SK-N-DZ (cell line): Measurements from ENCODE around the gene NUP42.
A peak's percentile ranks its signal among the peaks of the same experiment; 100 is the strongest.
"Not testable (repeated sequence)": the region's sequence is repeated elsewhere in the genome, so short reads cannot be mapped to it uniquely, and the experiment has no call there.

Source experiments
- DNase-seq: peaks from one replicate; pipeline ENCODE4 v3.0.0-alpha.2; 2015; ENCODE audit warnings: low spot score

The NUP42 gene

DNA sequence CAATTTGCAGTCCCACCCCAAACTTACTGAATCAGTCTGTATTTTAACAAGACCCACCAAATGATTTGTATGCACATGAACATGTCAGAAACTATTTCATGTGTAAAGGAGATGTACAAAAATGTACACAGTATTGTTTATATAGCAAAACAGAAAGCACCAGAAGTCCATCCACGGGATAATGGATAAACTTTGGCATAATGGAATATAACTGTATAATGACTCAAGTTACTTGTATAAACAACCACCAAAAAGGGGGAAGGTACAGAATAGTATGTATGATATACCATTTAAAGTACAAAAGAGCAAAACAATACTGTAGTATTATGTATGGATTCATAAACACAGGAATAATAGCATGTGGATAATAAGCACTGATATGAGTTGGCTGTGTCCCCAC lies 22.4 kb downstream of the NUP42 start:
- DNase-seq = no peak

DNA sequence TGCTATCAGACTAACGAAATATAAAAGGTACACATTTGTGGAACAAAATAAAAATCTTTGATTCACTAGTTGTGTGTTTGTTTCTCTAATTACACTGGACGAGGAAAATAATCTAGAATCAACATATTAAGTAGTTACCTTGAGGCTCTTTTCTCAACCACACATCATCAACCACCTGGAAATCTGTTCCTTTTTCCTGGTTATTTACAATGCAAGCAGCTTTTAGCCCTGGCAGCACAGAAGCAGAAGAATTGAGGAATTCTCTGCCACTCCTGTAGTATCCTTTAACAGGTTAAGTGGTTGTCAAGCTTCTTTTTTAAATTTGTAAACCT lies 23.7 kb downstream of the NUP42 start:
- no peak for DNase-seq

DNA sequence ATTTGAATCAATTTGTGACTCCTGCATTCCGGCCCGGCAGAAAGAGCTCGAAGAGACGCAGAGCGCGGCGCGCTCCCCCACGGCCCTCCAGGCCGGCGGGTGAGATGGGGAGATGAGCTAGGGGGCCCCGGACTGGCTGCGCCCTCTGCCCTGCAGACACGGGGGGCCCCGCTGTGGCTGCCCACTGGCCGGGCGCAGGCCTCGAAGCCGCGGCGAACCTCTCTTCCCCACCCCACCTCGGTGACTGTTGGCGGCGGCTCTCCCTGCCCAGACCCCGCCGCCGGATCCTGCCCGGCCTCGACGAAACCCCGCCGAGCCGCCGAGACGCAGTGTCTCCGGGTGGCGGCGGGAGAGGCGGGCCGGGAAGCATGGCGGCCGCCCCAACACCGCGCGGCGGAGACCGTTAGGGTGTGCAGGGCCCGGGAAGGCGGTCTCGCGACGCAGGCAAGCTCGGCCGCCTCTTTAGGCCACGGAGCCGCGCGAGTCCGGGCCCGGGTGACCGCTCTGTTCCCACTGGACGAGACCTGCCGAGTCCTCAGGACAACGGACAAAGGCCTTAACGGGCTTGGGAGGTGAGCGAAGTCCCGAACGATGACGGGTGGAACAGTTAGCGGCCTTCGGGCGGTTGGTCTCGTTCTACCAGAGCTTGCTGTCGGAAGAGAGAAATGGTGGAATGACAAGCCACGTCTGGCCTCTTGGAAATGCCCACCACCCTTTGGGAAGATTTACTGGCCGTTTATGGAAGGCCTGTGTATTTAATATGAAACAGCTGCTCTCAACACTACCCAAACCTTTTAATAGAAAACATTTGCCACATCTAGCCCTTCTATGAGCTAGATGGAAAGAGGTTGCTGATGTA lies 24.3 kb downstream of the NUP42 start:
- DNase-seq = no peak

DNA sequence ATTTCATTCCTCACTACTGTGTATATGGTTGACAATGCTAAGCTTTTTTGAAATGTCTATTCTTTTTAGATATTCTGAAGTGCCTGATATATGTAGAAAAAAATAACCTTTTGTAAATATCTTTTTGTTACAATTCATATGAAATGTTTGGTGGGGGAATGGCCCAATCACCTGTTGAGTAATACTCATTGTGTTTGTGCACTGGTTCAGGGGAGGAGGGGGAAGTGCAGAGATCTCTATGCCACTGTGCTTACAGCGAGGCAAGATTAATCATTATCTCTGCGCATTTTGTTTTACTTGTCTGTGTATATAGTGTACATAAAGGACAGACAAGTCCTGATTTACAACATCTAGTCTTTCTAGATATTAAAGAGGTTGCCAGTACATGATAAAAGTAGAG lies 25.2 kb downstream of the NUP42 start:
- no peak for DNase-seq

DNA sequence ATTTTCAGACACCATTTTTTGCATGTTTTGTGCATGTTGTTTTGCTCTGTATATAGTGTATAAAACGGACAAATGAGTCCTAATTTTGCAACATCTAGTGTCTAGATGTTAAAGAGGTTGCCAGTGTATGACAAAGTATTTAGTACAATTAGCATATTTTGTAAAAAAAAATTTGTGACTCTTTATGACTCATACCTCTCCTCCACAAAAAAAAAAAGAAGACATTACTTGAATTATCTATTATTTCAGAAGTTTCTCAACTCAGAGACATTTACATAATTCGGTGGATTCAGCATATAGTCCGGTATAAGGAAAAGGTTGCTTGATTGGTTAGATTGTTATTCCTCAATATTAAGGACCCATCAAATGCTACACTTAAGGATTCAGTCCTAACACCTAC lies 26.0 kb downstream of the NUP42 start:
- no peak for DNase-seq

DNA sequence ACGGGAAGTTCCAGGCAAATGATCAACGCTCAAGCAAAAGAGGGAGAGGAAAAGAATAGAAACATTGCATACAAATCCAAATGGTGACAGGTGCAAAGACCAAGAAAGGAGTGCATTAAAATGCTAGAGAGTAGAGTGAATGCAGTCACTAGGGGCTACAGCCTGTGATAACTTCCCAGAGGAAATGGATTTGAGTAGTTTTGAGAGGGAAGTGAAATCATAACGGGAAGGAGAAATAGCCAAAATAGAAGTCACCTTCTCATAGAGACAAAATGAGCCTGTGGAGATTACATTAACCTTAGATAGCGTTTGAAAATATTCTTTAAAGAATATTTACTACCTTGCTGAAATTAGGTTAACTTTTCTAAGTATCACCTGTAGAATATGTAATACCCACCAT lies 26.5 kb downstream of the NUP42 start:
- no peak for DNase-seq

DNA sequence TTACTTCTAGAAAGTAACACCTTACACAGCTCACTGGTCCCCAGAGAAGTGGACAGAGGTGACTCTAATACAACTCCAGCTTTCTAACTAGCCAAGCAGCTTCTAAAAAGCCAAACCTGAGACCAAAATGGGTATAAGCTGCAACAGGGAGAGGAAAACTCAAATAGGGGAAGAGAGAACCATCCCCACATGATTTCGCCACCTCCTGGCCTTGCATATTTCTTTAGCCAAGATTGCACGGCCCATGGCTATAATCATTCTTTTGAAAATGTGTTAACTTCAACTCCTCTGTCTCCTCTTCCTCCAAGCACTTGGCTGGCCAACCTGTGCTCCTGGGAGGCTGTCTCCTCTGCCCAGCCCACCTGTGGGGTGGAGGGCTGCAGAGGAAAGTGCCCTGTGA lies 28.7 kb downstream of the NUP42 start:
- DNase-seq = no peak

DNA sequence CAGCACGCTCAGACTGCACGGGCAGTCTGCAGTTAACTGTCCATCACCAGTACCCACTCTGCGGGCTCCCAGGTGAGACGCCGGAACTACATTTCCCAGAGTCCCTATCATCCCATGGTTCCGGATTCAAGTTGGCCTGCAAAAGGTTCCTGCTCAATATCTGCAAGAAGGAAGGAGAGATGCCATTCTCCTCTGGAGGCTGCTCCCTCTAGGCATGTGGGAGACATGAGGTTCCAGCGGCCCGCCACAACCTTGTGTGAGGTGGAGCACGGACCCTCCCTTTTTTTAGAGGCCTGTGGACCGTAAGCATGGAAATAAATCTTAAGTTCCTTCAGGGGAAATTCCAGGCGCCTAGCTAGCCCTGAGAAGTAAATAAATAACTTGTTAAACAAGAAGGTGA lies 29.7 kb downstream of the NUP42 start:
- DNase-seq = no peak

DNA sequence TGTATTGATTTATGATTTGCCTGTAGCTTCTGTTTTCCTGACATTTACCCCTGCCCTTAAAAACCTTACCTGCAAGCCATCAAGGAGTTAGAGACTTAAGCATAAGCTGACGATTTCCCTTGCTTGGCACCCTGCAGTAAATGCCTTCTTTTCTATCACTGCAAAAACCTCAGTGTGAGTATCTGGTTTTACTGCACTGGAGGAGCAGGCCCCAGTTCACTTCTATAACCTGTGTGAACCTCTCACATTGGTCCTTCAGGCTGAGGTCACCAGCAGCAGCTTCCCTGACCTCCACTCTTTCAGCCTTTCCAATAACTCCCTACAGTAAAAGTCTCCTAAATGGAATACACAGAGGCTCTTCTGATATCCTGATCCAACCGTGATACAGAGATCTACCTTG lies 30.5 kb downstream of the NUP42 start:
- DNase-seq = no peak

DNA sequence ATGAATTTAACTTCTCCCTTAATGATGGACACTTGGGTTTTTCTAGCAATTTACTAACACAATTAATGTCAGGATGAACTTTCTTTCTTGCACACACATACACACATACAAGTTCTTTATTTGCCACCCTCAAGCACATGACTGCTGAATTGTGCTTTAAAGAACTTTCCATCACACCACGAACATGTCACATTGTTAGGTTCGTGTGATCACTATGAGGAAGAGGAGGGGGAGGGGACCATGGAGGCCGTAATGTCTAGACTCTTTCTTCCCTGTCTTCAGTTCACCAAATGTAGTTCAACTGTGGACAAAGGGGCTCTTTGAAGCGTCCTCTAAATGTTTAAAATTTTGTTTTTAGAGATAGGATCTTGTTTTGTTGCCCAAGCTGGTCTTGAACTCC lies 31.0 kb downstream of the NUP42 start:
- DNase-seq = no peak

DNA sequence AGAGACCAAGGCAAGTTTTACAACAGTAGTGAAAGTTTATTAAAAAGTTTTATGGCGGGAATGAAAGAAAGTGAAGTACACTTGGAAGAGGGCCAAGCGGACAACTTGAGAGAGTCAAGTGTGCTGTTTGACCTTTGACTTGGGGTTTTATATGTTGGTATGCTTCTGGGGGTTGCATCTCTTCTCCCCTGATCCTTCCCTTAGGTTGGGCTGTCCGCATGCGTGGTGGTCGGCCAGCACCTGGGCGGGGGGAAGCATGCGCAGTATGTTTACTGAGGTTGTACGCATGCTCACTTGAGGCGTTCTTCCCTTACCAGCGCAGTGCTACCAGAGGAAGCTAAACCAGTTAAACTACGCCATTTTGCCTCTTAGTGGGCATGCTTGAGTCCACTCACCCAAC lies 31.9 kb downstream of the NUP42 start:
- no peak for DNase-seq

DNA sequence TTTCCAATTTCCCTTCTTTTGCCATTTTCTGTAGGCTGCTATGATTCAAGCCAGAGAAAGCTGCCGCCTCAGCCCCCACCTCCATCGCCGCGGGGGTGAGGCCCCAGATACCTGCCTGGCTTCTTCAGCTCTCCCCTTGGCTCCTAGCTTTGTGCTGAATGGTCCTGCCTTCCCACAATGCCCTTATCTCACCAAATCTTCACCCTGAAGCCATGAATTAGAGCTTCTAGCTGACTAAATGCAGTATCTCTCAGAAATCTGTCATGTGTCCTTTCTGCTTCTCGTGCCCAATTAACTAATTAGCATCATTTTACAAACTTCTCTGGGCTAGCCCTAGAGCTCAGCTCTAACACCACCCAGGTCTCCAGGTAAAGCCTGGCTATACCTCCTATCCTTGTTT lies 32.6 kb downstream of the NUP42 start:
- DNase-seq = peak; percentile 64

DNA sequence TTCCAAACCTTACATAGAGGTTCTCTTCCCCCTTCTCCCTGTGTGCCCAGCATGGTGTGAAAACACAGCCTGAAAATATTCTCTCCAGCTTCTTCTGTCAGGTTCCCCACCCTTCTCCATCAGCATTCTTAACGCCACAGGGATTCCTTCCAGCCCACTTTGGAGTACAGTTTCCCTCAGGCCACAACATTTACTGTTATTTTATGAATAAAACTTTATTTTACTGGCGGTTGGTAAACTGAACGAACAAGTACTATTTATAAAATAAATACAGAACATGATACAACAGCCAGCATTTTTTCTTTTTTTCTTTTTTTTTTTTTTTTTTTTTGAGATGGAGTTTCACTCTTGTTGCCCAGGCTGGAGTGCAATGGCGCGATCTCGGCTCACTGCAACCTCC lies 33.1 kb downstream of the NUP42 start:
- no peak for DNase-seq

DNA sequence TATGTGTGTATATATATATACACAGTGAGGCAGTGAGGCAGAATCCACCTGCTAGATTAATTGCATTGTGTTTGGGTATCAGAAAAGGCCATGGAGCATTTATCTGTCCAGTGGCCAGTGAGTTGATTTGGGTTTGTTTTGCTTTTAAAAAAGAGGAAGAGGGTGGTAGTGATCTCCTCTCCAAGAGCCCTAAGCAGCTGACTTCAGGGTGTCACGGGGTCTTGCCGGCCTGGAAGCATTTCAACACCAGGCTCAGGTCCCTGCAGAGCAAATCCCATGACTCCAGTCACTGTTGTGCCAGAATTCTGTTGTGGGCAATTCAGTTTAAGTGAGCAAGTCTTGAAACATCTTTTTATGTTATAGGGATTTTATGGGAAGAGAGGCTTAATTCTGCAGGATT lies 34.2 kb downstream of the NUP42 start:
- no peak for DNase-seq

DNA sequence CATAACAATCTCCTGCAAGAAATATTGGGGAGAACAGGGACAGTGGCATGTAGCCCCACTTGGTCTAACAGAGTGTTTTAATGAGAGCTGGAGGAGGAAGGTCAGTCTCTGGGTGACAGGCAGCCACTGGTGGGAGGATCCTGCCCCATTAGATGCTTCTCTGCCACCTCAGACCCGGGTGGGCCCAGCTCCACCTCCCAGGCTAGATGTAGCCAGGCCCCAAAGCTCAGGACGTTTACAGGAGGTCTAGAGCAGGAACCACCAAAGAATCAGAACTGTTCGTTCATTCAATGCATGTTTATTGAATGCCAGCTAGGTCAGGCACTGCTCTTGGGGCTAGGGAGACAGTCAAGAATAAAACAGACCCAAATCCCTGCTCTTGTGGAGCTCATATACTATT lies 36.3 kb downstream of the NUP42 start:
- DNase-seq = no peak

DNA sequence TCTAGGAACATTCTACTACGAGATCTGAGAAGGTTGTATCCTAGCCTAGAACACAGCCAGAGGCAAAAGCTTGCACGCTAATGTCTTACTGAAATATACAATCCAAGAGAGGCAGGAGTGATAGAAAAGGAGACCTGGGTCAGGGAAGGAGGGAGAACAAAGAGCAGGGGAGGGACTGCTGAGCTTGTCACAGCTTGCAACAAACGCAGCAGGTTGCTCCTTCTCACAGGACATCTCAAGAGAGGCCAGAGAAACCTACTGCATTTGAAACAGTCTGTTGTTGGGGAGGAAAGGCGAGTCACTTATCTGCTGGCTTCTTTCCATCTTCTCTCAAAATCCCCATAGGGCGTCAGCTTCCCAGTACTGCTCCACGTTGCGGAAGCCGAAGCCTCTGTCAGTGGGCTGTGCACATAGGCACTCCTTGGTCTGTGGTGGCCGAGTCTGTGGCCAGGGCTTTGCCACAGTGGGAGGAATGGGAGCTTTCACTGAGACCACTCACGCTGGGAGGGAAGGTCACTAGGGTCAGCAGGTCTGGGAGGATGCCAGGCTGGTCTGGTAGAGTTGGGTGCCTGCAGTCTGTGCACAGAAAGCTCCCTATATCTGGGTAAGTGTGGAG lies 39.0 kb downstream of the NUP42 start:
- DNase-seq = no peak

DNA sequence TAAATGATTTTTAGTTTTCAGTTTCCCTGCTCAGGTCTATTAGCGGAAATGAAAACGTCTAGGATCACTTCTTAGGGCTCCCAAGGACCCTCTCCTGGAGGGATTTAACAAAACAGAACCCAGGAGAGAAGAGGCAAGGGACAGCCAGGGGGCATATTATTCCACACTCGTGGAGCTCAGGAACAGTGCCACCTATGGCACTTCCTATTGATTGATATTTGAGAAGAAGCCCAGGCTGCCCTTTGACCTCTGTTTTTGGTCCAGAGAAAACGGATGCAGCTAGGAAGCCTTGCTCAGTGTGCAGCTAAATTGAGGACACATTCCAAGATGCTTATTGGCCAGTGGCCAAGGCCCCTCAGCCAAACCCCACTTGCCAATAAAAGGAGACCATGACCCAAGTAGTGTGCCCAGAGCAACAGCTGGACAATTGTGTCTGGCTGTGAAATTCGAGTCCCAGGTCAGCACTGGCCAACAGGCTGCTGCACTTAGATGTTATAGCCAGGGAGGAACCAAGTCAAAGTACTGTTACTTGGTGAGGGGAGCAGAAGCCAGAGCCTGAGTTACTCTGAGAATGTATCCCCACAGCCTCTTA lies 40.7 kb downstream of the NUP42 start:
- no peak for DNase-seq

DNA sequence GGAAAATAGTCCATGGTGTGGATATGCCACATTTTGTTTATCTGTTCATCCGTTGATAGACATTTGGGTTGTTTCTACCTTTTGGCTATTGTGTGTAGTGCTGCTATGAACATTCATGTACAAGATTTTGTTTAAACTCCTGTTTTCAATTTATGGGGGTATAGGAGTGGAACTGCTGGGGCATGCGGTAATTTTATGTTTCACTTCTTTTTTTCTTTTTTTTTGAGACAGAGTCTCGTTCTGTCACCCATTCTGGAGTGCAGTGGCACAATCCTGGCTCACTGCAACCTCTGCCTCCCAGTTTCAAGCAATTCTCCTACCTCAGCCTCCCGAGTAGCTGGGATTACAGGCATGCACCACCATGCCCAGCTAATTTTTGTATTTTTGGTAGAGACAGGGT lies 42.5 kb downstream of the NUP42 start:
- not testable (repeated sequence) for DNase-seq

DNA sequence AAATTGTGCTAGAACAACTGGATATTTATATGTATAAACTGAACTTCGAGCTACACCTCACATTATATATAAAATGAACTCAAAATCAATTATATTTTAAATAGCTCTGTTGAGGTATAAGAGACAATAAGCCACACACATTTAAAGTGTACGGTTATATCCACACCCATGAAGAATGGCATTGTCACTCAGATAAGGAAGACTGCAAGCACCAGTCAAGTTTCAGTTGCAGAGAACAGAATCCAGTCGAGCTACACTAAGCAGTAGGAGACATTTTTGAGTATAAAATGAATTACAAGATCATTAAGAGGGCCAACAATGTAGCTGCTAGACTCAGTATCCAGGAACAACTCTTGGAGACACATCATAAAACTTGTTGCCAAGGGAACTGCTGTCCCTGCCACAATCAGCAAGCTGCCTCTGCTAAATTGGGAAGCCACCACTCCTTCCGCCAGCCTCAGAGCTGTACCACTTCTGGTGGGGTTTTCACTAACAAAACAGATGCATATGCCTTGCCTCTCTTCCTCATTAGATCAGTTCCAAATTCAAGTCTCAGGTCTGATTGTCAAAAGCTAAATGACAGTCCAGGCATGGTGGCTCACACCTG lies 45.1 kb downstream of the NUP42 start:
- DNase-seq = no peak

DNA sequence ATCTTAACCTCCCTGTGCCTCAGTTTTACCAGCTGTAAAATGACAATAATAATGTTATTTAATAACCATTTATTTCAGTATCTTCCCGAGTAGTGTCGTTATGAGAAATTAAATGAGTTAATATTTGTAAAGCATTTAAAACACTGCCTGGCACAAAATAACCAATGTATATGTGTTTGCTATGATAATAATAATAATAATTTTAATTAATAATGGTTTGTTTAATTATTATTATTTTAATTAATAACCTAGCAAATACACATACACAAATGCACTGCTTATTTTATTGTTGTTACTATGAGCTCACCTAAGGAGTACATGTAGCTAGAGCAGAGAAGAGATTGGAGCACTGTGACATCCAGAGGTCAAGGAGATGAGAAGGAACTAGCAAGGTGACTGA lies 46.6 kb downstream of the NUP42 start:
- DNase-seq = no peak

DNA sequence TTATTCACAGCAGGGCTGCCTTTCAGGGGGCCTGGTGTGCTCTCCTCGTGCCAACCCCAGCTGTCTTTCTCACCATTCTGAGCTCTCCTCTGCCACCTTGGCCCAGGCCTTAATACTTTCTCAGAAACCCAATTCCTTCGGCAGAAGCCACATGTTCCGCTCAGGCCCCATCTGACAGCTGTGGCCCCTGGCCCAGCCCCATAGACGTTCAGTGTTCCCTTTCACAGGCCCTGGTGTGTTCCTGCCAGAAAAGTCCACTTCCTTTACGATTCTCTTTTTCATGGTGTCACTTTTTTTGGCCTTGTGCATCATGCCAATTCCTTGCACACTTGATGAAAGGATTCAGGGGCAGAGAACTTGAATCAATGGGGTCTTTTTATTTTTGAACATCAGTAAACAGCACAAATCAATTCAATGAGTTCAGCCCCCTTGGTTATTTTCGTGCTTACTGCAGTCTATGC lies 48.8 kb downstream of the NUP42 start:
- no peak for DNase-seq

DNA sequence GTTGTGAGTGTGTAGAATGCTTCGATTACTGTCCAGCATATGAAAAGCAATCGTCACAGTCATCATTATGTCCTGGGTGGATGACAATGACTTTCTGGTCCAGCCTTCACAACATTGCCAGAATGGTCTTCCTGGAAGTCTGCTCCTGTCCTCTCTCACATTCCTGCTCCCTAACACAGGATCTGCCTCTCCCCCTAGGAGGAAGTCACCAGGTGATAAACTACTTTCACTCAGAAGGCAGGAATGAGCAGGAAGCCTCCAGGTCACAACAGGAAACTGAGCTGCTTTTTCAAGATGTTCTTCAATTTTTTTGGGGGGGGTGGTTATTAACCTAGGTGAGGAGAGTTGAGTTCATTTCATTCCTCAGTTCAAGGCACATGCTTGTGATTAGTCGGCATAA lies 51.1 kb downstream of the NUP42 start:
- DNase-seq = no peak
